Measurements from ENCODE around the gene IQUB.

IQUB gene

DNA sequence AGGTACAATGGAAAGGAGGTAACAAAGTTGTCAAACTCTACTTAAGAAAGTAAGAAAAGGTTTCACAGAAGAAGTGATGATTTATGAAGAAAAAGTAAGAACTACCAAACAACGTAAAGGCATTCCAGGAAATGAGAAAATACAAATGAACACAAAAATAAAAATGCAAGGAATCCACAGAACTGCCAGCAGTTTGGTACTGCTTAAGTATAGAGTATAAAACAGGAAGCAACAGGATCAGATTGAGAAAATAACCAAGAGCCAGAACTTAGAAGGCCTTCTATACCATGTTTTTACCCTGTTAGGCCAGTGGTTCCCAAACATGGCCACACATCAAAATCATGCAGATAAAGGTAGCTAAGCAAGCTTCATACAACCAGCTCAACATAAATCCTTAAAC, 14.0 kb upstream of the IQUB start:
- no peak overlapping the region for H3K4me3 ChIP-seq (ENCODE audit: low read length)
- TF ChIP-seq, protein P1, sequence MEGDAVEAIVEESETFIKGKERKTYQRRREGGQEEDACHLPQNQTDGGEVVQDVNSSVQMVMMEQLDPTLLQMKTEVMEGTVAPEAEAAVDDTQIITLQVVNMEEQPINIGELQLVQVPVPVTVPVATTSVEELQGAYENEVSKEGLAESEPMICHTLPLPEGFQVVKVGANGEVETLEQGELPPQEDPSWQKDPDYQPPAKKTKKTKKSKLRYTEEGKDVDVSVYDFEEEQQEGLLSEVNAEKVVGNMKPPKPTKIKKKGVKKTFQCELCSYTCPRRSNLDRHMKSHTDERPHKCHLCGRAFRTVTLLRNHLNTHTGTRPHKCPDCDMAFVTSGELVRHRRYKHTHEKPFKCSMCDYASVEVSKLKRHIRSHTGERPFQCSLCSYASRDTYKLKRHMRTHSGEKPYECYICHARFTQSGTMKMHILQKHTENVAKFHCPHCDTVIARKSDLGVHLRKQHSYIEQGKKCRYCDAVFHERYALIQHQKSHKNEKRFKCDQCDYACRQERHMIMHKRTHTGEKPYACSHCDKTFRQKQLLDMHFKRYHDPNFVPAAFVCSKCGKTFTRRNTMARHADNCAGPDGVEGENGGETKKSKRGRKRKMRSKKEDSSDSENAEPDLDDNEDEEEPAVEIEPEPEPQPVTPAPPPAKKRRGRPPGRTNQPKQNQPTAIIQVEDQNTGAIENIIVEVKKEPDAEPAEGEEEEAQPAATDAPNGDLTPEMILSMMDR (conservative IDR thresholded peaks at IDR 0.05; ENCODE audit: low read depth, low read length), result no peak
- no peak for DNase-seq (ENCODE audit: low read depth)

DNA sequence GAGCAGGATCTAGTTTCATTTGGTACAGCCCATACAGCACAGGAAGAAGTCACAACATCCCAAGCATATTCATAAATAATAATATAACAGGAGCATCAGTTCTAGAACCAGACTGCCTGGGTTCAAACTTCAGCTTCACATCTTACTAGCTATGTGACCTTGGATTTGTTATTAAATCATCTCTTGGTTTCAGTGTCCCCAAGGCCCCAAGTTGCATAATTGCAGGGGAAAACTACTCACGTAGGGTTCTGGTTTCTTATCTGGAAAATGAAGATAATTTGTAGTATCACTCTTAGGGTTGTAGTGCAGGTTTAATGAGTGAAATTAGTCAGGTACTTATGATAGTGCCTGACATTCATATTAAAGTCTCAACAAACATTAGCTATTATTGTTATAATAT, 5.5 kb upstream of the IQUB start:
- H3K4me3 ChIP-seq (ENCODE audit: low read length), result no peak overlapping the region
- TF ChIP-seq, protein P1 (conservative IDR thresholded peaks at IDR 0.05; ENCODE audit: low read depth, low read length), result no peak
- DNase-seq (ENCODE audit: low read depth), result no peak

DNA sequence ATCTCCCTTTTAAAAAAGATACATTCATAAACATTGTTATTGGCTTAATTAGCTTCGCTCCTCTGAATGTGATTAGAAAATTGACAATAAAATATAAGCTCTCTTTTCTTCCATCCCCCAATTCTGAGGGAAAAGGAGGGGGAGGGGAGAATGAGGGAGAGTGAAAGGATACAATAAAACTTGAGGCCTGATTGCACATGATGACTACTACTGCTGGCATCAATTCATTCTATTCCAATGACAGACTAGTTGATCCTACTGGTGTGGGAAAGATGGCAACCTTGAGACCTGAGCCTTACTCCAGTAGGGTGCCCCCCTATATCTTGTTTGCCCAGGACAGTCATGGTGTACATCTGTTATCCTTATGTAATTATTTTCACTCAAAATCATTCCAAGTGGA, 4.5 kb upstream of the IQUB start:
- DNase-seq (ENCODE audit: low read depth), result no peak
- TF ChIP-seq, protein P1 (conservative IDR thresholded peaks at IDR 0.05; ENCODE audit: low read depth, low read length), result no peak
- H3K4me3 ChIP-seq (ENCODE audit: low read length), result no peak overlapping the region

DNA sequence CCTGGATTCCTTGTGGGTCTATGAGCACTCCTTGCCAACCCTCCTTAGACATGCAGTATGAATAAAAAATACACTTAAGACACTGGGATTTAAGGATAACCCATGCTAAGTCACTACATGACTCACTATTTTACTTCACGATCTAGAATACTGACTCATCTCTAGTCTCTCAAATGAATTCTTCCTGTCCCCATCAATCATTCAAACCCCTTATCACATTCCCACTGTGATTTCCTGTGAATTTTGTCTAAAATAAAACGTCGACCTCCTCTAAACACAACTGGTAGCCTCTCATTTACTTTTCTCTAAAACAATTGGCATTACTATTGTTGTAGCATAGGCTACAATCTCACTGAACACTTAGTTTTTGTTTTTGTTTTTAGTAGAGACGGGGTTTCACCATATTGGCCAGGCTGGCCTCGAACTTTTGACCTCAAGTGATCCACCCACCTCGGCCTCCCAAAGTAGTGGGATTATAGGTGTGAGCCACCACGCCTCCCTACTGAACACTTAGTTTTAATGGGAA, 3.9 kb upstream of the IQUB start:
- no peak overlapping the region for H3K4me3 ChIP-seq (ENCODE audit: low read length)
- DNase-seq (ENCODE audit: low read depth), result no peak
- TF ChIP-seq, protein P1 (conservative IDR thresholded peaks at IDR 0.05; ENCODE audit: low read depth, low read length), result no peak

DNA sequence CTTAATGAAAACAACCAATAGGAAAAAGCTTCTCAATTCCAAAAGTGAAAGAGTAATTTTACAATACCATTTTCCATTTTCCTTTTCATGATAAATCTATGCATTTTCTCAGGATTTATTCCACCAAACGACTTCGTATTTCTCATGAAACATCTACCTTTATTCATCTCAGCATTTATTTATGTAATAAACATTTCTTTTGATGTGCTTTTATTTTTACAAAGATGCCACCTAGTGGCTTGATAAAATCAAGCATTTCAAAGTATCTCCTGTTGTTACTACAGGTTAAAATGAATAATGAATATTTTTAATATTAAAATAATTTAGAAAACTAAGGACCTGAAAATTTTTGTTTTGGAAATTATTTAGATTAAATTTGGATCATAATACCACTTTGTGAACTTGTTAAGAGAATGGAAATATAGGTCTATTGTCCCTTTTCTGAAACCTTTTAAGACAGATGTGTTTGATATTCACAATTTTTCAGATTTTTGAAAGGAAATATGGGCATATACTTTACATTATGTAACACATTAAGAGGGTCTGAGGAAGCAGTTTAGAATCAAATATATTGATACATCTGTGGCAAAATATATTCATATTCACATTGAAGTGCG, 2.7 kb upstream of the IQUB start:
- H3K4me3 ChIP-seq (ENCODE audit: low read length), result no peak overlapping the region
- TF ChIP-seq, protein P1 (conservative IDR thresholded peaks at IDR 0.05; ENCODE audit: low read depth, low read length), result peak; percentile 44
- DNase-seq (ENCODE audit: low read depth), result no peak

DNA sequence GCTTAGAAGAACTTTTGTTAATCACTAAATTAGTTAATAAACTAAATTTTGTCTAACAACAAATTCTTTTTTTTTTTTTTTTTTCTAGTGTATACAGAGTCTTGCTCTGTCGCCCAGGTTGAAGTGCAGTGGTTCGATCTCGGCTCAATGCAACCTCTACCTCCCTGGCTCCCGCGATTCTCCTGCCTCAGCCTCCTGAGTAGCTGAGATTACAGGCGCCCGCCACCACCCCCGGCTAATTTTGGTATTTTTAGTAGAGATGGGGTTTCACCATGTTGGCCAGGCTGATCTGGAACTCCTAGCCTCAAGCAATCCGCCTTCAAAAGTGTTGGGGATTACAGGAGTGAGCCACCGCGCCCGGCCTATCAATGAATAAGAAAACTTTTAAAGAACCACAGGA, 1.1 kb upstream of the IQUB start:
- TF ChIP-seq, protein P1 (conservative IDR thresholded peaks at IDR 0.05; ENCODE audit: low read depth, low read length), result no peak
- DNase-seq (ENCODE audit: low read depth), result no peak
- peak overlapping the region; percentile 69 for H3K4me3 ChIP-seq (ENCODE audit: low read length)

DNA sequence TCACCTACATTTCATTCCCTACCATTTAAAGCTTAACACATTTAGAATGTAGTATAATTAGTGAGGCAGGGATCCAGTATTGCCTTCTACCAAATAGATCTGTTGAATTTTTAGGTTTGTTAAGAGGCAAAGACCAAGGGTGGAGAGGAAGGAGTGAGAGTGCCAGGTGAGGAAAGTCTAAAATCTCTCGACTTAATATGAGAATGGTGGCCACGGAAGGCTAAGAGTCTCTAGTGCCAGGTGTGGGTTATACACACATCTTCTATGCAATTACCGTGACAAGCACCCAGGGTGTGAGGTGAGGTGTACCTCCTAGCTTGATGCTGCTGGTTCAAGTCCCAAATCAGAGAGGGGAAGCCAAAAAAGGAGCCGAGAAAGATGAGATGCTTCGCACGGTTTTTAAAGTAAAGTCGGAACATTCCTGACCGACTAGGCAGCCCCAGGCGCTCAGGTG, 439 bp downstream of the IQUB start:
- DNase-seq (ENCODE audit: low read depth), result no peak
- peak overlapping the region; percentile 80 for H3K4me3 ChIP-seq (ENCODE audit: low read length)
- TF ChIP-seq, protein P1 (conservative IDR thresholded peaks at IDR 0.05; ENCODE audit: low read depth, low read length), result no peak

All from retinal pigment epithelial cell (primary cell).